ENCODE results near the gene ZNF783.

DNA sequence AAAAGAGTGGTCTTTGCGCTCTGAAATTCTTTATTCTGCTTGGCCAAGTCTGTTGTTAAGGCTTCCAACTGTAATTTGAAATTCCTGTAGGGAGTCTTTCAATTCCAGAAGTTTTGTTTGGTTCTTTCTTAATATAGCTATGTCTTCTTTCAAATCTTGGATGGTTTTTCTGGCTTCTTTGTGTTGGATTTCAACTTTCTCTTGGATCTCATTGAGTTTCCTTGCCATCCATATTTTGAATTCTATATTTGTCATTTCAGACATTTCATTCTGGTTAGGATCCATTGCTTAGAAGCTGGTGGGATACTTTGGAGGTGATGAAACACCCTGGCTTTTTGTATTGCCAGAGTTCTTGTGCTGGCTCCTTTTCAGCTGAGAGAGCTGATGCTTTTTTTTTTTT is 55.5 kb downstream of the ZNF783 start:
- TF ChIP-seq, protein P1, sequence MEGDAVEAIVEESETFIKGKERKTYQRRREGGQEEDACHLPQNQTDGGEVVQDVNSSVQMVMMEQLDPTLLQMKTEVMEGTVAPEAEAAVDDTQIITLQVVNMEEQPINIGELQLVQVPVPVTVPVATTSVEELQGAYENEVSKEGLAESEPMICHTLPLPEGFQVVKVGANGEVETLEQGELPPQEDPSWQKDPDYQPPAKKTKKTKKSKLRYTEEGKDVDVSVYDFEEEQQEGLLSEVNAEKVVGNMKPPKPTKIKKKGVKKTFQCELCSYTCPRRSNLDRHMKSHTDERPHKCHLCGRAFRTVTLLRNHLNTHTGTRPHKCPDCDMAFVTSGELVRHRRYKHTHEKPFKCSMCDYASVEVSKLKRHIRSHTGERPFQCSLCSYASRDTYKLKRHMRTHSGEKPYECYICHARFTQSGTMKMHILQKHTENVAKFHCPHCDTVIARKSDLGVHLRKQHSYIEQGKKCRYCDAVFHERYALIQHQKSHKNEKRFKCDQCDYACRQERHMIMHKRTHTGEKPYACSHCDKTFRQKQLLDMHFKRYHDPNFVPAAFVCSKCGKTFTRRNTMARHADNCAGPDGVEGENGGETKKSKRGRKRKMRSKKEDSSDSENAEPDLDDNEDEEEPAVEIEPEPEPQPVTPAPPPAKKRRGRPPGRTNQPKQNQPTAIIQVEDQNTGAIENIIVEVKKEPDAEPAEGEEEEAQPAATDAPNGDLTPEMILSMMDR (IDR thresholded peaks at IDR 0.05; ENCODE audit: low read length), result no peak
- TF ChIP-seq EZH2phosphoT487 (IDR thresholded peaks at IDR 0.05; ENCODE audit: low read length), result no peak
